H1 (cell line): ENCODE measurements around the gene KRT4. TPM values are rescaled to one million over a fixed set of nuclear protein-coding genes. Genes with fewer than 3 reads are reported as not detected.

Source experiments
- BCL11A ChIP-seq, 2 experiments: IDR thresholded peaks; one replicate each; pipeline ENCODE4 v1.6.1; 2011; ENCODE audit warnings: low read depth in 2 of 2, low read length in 2 of 2, mild to moderate bottlenecking in 2 of 2
- CTBP2 ChIP-seq: IDR thresholded peaks from 2 replicates; pipeline ENCODE4 v1.7.0; 2011; ENCODE audit warnings: borderline replicate concordance, mild to moderate bottlenecking, moderate library complexity, mixed read lengths, low read length; ENCODE audit not compliant: insufficient read depth, insufficient read length
- EZH2 ChIP-seq: fragments of 200-600 bp; sonication (generic); IDR thresholded peaks from 2 replicates; pipeline ENCODE4 v1.7.1; 2012; ENCODE audit warnings: low read depth, mild to moderate bottlenecking, moderate library complexity, low read length, inconsistent platforms; ENCODE audit not compliant: severe bottlenecking
- GABPA ChIP-seq: IDR thresholded peaks from 2 replicates; pipeline ENCODE4 v1.6.1; 2011; ENCODE audit warnings: mild to moderate bottlenecking, low read length, moderate library complexity, borderline replicate concordance; ENCODE audit not compliant: insufficient read depth
- NANOG ChIP-seq: IDR thresholded peaks from 2 replicates; pipeline ENCODE4 v1.6.1; 2011; ENCODE audit warnings: low read length, low read depth, mild to moderate bottlenecking, inconsistent platforms; ENCODE audit not compliant: insufficient read depth, poor library complexity, severe bottlenecking
- SIRT6 ChIP-seq: IDR thresholded peaks from one replicate; pipeline ENCODE4 v1.7.1; 2012; ENCODE audit warnings: low read length, inconsistent platforms
- TCF12 ChIP-seq: IDR thresholded peaks from 2 replicates; pipeline ENCODE4 v1.6.1; 2011; ENCODE audit warnings: low read depth, mild to moderate bottlenecking, low read length
- USF2 ChIP-seq: IDR thresholded peaks from 2 replicates; pipeline ENCODE4 v1.6.1; 2011; ENCODE audit warnings: low read length, improper control_type of control experiment
- polyA plus RNA-seq, 7 experiments: library from polyadenylated mRNA; depleted of rRNA in 3 of 7; stranded (reverse) in 5 of 7; unstranded in 2 of 7; fragments of >200 nt in 5 of 7; fragments of 200-250 nt in 2 of 7; gene quantifications; 1 replicate in 5 of 7; 2 replicates in 1 of 7; 4 replicates in 1 of 7; pipeline versions ENCODE4 v1.2.1 to v1.2.3, GENCODE V29; 2011 to 2013; ENCODE audit warnings: missing spikeins in 2 of 7, mixed read lengths in 2 of 7
- total RNA-seq: library from RNA; stranded (reverse); fragmentation: NEBNext Ultra II Directional; extraction: Animal tissue kit (Norgen Biotek cat#: 25700); gene quantifications from 2 replicates; pipeline ENCODE4 v1.2.1, GENCODE V29; 2021
- TF ChIP-seq, protein P1 (sequence below): fragments of 300-600 bp; sonication (generic); IDR thresholded peaks from 2 replicates; pipeline ENCODE4 v1.7.1; 2012; ENCODE audit warnings: low read length, moderate library complexity, mild to moderate bottlenecking, inconsistent platforms; ENCODE audit not compliant: insufficient replicate concordance

Gene KRT4
- total and polyA plus RNA-seq, 2 of the 8 experiments (the other 6 are each of a cell fraction or from before 2014, with no cell fraction given), result not detected

- TF ChIP-seq, protein P1, sequence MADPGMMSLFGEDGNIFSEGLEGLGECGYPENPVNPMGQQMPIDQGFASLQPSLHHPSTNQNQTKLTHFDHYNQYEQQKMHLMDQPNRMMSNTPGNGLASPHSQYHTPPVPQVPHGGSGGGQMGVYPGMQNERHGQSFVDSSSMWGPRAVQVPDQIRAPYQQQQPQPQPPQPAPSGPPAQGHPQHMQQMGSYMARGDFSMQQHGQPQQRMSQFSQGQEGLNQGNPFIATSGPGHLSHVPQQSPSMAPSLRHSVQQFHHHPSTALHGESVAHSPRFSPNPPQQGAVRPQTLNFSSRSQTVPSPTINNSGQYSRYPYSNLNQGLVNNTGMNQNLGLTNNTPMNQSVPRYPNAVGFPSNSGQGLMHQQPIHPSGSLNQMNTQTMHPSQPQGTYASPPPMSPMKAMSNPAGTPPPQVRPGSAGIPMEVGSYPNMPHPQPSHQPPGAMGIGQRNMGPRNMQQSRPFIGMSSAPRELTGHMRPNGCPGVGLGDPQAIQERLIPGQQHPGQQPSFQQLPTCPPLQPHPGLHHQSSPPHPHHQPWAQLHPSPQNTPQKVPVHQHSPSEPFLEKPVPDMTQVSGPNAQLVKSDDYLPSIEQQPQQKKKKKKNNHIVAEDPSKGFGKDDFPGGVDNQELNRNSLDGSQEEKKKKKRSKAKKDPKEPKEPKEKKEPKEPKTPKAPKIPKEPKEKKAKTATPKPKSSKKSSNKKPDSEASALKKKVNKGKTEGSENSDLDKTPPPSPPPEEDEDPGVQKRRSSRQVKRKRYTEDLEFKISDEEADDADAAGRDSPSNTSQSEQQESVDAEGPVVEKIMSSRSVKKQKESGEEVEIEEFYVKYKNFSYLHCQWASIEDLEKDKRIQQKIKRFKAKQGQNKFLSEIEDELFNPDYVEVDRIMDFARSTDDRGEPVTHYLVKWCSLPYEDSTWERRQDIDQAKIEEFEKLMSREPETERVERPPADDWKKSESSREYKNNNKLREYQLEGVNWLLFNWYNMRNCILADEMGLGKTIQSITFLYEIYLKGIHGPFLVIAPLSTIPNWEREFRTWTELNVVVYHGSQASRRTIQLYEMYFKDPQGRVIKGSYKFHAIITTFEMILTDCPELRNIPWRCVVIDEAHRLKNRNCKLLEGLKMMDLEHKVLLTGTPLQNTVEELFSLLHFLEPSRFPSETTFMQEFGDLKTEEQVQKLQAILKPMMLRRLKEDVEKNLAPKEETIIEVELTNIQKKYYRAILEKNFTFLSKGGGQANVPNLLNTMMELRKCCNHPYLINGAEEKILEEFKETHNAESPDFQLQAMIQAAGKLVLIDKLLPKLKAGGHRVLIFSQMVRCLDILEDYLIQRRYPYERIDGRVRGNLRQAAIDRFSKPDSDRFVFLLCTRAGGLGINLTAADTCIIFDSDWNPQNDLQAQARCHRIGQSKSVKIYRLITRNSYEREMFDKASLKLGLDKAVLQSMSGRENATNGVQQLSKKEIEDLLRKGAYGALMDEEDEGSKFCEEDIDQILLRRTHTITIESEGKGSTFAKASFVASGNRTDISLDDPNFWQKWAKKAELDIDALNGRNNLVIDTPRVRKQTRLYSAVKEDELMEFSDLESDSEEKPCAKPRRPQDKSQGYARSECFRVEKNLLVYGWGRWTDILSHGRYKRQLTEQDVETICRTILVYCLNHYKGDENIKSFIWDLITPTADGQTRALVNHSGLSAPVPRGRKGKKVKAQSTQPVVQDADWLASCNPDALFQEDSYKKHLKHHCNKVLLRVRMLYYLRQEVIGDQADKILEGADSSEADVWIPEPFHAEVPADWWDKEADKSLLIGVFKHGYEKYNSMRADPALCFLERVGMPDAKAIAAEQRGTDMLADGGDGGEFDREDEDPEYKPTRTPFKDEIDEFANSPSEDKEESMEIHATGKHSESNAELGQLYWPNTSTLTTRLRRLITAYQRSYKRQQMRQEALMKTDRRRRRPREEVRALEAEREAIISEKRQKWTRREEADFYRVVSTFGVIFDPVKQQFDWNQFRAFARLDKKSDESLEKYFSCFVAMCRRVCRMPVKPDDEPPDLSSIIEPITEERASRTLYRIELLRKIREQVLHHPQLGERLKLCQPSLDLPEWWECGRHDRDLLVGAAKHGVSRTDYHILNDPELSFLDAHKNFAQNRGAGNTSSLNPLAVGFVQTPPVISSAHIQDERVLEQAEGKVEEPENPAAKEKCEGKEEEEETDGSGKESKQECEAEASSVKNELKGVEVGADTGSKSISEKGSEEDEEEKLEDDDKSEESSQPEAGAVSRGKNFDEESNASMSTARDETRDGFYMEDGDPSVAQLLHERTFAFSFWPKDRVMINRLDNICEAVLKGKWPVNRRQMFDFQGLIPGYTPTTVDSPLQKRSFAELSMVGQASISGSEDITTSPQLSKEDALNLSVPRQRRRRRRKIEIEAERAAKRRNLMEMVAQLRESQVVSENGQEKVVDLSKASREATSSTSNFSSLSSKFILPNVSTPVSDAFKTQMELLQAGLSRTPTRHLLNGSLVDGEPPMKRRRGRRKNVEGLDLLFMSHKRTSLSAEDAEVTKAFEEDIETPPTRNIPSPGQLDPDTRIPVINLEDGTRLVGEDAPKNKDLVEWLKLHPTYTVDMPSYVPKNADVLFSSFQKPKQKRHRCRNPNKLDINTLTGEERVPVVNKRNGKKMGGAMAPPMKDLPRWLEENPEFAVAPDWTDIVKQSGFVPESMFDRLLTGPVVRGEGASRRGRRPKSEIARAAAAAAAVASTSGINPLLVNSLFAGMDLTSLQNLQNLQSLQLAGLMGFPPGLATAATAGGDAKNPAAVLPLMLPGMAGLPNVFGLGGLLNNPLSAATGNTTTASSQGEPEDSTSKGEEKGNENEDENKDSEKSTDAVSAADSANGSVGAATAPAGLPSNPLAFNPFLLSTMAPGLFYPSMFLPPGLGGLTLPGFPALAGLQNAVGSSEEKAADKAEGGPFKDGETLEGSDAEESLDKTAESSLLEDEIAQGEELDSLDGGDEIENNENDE, result no peak
- TF ChIP-seq EZH2, result no peak
- TF ChIP-seq NANOG, result no peak
- no peak for TF ChIP-seq USF2
- TF ChIP-seq CTBP2, result no peak
- no peak for TF ChIP-seq TCF12
- no peak for TF ChIP-seq BCL11A (IDR thresholded peaks at IDR 0.05; ENCODE audit: low read depth in 2 of 2, low read length in 2 of 2)
- TF ChIP-seq GABPA, result no peak
- no peak for TF ChIP-seq SIRT6
Measured at GRCh38 chr12:52860102-52860823, 46.3 kb upstream of the KRT4 start (continued).
